ENCODE data around the gene COMMD4. TPM values are rescaled to one million over a fixed set of nuclear protein-coding genes. Genes with fewer than 3 reads are reported as not detected.

The COMMD4 gene
- total RNA-seq, 4 donors from 2014 or later: 30.0 to 65.2 (median 50.4) TPM

DNA sequence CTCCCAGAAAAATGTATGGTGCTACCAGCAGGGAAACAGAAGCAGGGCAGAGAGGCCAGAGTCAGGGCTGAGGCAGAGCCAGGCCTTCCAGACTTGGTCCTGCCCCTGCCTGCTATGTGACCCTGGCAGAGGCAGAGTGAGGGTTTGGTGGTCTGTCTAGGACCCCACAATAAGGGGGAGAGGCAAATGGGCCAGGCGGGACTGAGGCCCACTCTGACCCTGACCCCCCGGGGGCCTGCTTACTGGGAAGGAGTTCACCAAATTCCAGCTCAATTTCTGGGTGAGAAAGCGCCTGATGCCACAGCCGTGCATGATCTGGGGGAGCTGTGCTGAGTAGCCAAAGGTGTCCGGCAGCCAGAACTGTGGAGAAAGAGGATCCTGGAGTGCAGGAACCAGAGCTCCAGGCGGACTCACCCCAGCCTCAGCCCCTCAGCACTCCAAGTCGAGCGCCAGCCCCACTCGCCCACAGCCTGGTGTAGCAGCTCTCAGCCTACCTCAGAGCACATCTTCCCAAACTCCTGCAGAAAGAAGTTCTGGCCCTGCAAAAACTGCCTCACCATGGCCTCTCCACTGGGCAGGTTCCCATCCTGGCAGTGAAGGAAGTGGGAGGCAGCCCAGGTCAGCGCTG, 25.6 kb downstream of the COMMD4 start:
- Histone ChIP-seq H3K27me3 (no peaks in the 10 kb centered on the region), H3K4me3 (no peak overlapping the region), H3K4me1 (peaks cover 0 to under 1% (median 0%) of the 10 kb centered on the region in 3 donors), H3K27ac (no peak overlapping the region), H3K9me3 (no peaks in the 10 kb centered on the region), H3K36me3 (peaks cover 0 to 100% of the 10 kb centered on the region in 2 donors)
- no peak for TF ChIP-seq POLR2AphosphoS5 (IDR thresholded peaks at IDR 0.05)
- no peak for TF ChIP-seq EP300 (IDR thresholded peaks at IDR 0.05)
- TF ChIP-seq, protein P1, sequence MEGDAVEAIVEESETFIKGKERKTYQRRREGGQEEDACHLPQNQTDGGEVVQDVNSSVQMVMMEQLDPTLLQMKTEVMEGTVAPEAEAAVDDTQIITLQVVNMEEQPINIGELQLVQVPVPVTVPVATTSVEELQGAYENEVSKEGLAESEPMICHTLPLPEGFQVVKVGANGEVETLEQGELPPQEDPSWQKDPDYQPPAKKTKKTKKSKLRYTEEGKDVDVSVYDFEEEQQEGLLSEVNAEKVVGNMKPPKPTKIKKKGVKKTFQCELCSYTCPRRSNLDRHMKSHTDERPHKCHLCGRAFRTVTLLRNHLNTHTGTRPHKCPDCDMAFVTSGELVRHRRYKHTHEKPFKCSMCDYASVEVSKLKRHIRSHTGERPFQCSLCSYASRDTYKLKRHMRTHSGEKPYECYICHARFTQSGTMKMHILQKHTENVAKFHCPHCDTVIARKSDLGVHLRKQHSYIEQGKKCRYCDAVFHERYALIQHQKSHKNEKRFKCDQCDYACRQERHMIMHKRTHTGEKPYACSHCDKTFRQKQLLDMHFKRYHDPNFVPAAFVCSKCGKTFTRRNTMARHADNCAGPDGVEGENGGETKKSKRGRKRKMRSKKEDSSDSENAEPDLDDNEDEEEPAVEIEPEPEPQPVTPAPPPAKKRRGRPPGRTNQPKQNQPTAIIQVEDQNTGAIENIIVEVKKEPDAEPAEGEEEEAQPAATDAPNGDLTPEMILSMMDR (IDR thresholded peaks at IDR 0.05): no peak
- TF ChIP-seq POLR2A (IDR thresholded peaks at IDR 0.05): no peak
- no CpG with 5 or more reads among the region's 10 CpGs for WGBS, 2 donors (ENCODE audit: low coverage in 1 of 2)
- no peak for ATAC-seq

GRCh38 chr15:75361989-75362641, 26.3 kb downstream of the COMMD4 start:
- TF ChIP-seq EP300 (IDR thresholded peaks at IDR 0.05): no peak
- TF ChIP-seq, protein P1 (IDR thresholded peaks at IDR 0.05): no peak
- no peak for TF ChIP-seq POLR2AphosphoS5 (IDR thresholded peaks at IDR 0.05)
- TF ChIP-seq POLR2A (IDR thresholded peaks at IDR 0.05): no peak
- H3K4me1 ChIP-seq: peaks cover 0 to 7% (median under 1%) of the 10 kb centered on the region in 3 donors
- no peaks in the 10 kb centered on the region for H3K9me3 ChIP-seq
- H3K27ac ChIP-seq: no peak overlapping the region
- no peak overlapping the region for H3K4me3 ChIP-seq
- peaks cover 0 to 100% of the 10 kb centered on the region in 2 donors for H3K36me3 ChIP-seq
- H3K27me3 ChIP-seq: no peaks in the 10 kb centered on the region
- ATAC-seq: no peak
- WGBS, 2 donors (ENCODE audit: low coverage in 1 of 2): no CpG with 5 or more reads among the region's 13 CpGs

DNA sequence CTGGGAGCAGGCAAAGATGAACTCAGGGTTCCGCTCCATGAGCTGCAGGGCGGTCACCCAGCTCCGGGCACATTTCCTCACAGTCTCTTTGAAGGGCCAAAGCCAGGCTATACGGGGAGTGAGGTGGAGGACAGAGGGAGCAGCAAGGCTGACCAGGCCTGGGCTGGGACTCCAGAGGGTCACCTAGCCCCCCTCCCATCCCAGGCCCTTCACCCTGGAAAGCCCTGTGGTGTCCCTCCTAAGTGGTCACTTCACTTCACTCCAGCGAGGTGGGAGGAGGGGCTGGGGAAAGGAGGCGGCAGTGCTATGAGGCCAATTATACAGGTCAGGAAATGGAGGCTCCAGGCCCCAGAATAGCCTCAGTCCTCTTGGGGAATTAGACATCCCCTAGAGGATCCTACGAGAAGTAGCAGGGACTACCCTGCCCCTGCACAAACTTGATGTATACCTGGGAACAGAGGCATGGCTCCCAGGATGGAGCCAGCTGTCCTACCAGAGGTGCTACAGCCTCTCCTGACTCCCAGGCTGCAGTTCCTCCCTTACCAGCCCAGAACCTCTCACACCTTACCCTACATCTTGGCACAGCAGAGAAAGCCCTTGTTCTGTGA, 26.9 kb downstream of the COMMD4 start:
- no peaks in the 10 kb centered on the region for H3K27me3 ChIP-seq
- no peak for TF ChIP-seq EP300 (IDR thresholded peaks at IDR 0.05)
- no peak for TF ChIP-seq POLR2AphosphoS5 (IDR thresholded peaks at IDR 0.05)
- no peak for TF ChIP-seq POLR2A (IDR thresholded peaks at IDR 0.05)
- TF ChIP-seq, protein P1 (IDR thresholded peaks at IDR 0.05): no peak
- peaks cover 0 to 13% (median 6%) of the 10 kb centered on the region in 3 donors for H3K4me1 ChIP-seq
- 74% methylated on average over 4 of the region's 7 CpGs; no CpG with 5 or more reads in 1 of the 2 donors for WGBS, 2 donors (ENCODE audit: low coverage in 1 of 2)
- ATAC-seq: no peak
- no peaks in the 10 kb centered on the region for H3K9me3 ChIP-seq
- H3K4me3 ChIP-seq: no peak overlapping the region
- no peak overlapping the region for H3K27ac ChIP-seq
- H3K36me3 ChIP-seq: peaks cover 0 to 97% of the 10 kb centered on the region in 2 donors

DNA sequence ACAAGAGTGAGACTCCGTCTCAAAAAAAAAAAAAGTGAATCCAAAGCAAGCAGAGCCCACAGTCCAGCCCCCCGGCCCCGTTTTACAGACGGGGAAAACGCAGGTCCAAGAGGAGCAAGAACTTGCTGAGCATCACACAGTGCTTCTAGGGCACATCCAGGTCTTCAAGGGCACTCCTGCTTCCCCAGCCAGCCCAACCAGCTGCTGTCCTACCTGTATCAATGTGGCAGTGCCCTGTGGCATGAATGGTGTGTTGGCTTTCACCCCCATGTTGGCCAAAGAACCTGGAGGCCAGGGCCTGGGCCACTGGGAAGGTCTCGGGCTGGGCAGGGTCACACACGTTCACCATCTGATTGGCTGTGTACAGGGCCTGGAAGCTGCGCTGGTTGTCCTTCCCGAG, 27.9 kb downstream of the COMMD4 start:
- TF ChIP-seq, protein P1 (IDR thresholded peaks at IDR 0.05): no peak
- TF ChIP-seq POLR2AphosphoS5 (IDR thresholded peaks at IDR 0.05) (no peak), POLR2A (IDR thresholded peaks at IDR 0.05) (no peak), EP300 (IDR thresholded peaks at IDR 0.05) (no peak)
- ATAC-seq: no peak
- peaks cover 0 to 16% (median 6%) of the 10 kb centered on the region in 3 donors for H3K4me1 ChIP-seq
- H3K9me3 ChIP-seq: no peaks in the 10 kb centered on the region
- 80% methylated on average over 1 of the region's 9 CpGs for WGBS, 2 donors (ENCODE audit: low coverage in 1 of 2)
- peaks cover 0 to 86% of the 10 kb centered on the region in 2 donors for H3K36me3 ChIP-seq
- H3K27ac ChIP-seq: no peak overlapping the region
- no peak overlapping the region for H3K4me3 ChIP-seq
- H3K27me3 ChIP-seq: no peaks in the 10 kb centered on the region
